Measurements from ENCODE around the gene RFX8. TPM values are rescaled to one million over a fixed set of nuclear protein-coding genes. Genes with fewer than 3 reads are reported as not detected.
A peak's percentile ranks its signal among the peaks of the same experiment; 100 is the strongest.

RFX8 gene
- total and polyA plus RNA-seq, 5 experiments from 2014 or later, result not detected

DNA sequence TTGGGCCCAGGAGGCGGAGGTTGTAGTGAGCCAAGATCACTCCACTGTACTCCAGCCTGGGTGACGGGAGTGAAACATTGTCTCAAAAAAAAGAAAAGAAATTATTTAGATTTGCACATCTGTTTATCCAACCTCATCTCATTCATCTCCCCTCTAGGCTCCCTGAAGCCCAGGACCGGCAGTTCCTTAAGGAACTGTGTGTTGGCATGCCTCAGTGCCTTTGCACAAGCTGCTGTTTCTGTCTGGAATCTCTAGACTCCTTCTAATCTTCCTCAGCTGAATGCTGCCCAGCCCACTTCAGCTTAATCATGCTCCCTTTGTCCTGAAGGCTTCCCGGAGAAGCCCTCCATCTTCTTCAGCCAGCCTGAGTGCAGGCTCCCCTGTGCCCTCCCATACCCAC, 10.9 kb upstream of the RFX8 start:
- peaks cover 0 to 6% (median 0%) of the 10 kb centered on the region in 9 donors for H3K9me3 Mint-ChIP-seq
- H3K36me3 Mint-ChIP-seq, result no peaks in the 10 kb centered on the region
- peaks cover 0 to 2% (median 0%) of the 10 kb centered on the region in 5 donors for H3K27me3 Mint-ChIP-seq
- ATAC-seq (no peak), DNase-seq (no peak)
- H3K27ac Mint-ChIP-seq, result peak overlapping the region in 7 of 10 donors; percentile 5 to 94 (median 61)
- POLR2A ChIA-PET, result interaction anchor here (1.5 kb wide), 1 partner anchor 10 kb away, joined by 3 read pairs; no protein-coding TSS in a partner anchor
- peak overlapping the region in 3 of 10 donors; percentile 1 to 62 (median 44) for H3K4me3 Mint-ChIP-seq
- H3K4me1 Mint-ChIP-seq, result peaks cover 16 to 22% (median 19%) of the 10 kb centered on the region in 4 donors

- Mint-ChIP-seq H3K9me3 (no peaks in the 10 kb centered on the region), H3K4me3 (no peak overlapping the region), H3K27ac (no peak overlapping the region), H3K27me3 (peaks cover 0 to 7% (median 0%) of the 10 kb centered on the region in 5 donors), H3K4me1 (peaks cover 0 to 14% (median 11%) of the 10 kb centered on the region in 4 donors), H3K36me3 (no peaks in the 10 kb centered on the region)
- DNase-seq, result no peak
- POLR2A ChIA-PET, result no interaction called here
- no peak for ATAC-seq
These were observed 5.9 kb upstream of the RFX8 start for GRCh38 chr2:101480764-101481163.

DNA sequence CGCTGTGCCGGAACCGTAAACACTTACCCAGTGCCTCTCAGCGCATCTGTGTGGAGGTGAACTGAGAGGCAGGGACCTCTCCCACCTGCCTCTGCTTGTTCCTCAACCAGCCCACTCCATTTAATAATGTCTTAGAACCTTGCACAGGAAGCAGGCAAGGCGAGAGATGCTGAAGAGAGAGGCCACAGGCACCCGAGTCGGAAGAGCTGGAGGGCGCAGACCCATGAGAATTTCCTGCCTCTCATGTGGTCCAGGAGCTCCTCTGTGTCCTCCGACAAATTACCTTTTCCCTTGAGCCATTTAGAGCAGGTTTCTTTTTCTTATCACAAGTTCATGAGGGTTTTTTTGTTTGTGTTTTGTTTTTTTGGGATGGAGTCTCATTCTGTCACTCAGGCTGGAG, 4.9 kb upstream of the RFX8 start:
- no peak for DNase-seq
- no peaks in the 10 kb centered on the region for H3K36me3 Mint-ChIP-seq
- no peaks in the 10 kb centered on the region for H3K9me3 Mint-ChIP-seq
- no peak overlapping the region for H3K27ac Mint-ChIP-seq
- no peak for ATAC-seq
- peaks cover 6 to 18% (median 14%) of the 10 kb centered on the region in 4 donors for H3K4me1 Mint-ChIP-seq
- POLR2A ChIA-PET, result no interaction called here
- H3K27me3 Mint-ChIP-seq, result peaks cover 0 to 9% (median 0%) of the 10 kb centered on the region in 5 donors
- no peak overlapping the region for H3K4me3 Mint-ChIP-seq

- H3K4me3 Mint-ChIP-seq, result no peak overlapping the region
- H3K9me3 Mint-ChIP-seq, result no peaks in the 10 kb centered on the region
- DNase-seq (no peak), ATAC-seq (no peak)
- peaks cover 9 to 20% (median 15%) of the 10 kb centered on the region in 4 donors for H3K4me1 Mint-ChIP-seq
- no peaks in the 10 kb centered on the region for H3K36me3 Mint-ChIP-seq
- H3K27ac Mint-ChIP-seq, result no peak overlapping the region
- H3K27me3 Mint-ChIP-seq, result peaks cover 0 to 9% (median 0%) of the 10 kb centered on the region in 5 donors
- POLR2A ChIA-PET, result no interaction called here
These were observed 4.4 kb upstream of the RFX8 start for GRCh38 chr2:101479328-101479727.

DNA sequence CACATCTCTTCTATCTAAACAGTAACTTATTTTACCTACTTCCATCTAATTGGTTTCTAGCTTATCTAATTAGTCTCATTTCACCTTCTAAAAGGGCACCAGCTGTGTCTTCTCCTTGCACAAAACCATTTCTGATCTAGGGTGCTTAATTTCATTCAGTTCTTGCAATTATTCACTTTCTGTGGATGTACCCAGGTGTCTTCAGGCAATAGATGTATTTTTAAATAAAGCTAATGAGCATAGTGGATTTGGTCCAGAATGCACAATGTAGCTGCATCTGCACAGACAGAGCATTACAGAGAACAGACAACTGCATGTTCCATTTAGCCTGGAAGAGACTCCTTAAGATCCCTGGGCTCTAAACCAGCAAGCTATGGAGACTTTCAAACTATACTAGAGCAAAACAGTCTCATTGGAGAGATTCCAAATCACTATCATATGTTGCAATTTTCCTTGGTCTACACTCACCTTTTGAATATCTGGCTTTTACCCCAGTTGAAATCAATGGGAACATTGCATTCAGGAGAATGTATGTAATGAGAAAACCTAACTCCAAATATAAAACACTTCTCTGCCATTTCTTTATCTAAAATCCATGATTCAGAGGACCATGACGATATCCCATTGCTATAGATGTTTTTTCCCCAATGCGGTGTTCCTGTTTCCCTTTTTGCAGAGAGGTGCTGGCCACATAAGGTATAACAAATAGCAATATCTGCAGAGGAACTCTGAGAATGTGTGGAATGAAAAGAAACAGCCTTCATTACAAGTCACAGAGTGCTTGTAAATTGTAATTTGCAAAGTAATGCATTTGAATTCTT, 3.5 kb upstream of the RFX8 start:
- Mint-ChIP-seq H3K4me1 (peaks cover 13 to 22% (median 15%) of the 10 kb centered on the region in 4 donors), H3K27me3 (peaks cover 0 to 11% (median 0%) of the 10 kb centered on the region in 5 donors), H3K4me3 (no peak overlapping the region), H3K27ac (peak overlapping the region in 1 of 10 donors; percentile 66), H3K9me3 (no peaks in the 10 kb centered on the region), H3K36me3 (no peaks in the 10 kb centered on the region)
- DNase-seq, result no peak
- ATAC-seq, result no peak
- POLR2A ChIA-PET, result no interaction called here

GRCh38 chr2:101477556-101477955, 2.6 kb upstream of the RFX8 start:
- peaks cover 14 to 22% (median 17%) of the 10 kb centered on the region in 4 donors for H3K4me1 Mint-ChIP-seq

GRCh38 chr2:101476605-101477208, 1.8 kb upstream of the RFX8 start:
- Mint-ChIP-seq H3K27ac (no peak overlapping the region), H3K4me3 (no peak overlapping the region), H3K9me3 (no peaks in the 10 kb centered on the region), H3K36me3 (no peaks in the 10 kb centered on the region), H3K4me1 (peaks cover 14 to 22% (median 17%) of the 10 kb centered on the region in 4 donors), H3K27me3 (peaks cover 0 to 16% (median 0%) of the 10 kb centered on the region in 5 donors)
- DNase-seq (no peak), ATAC-seq (no peak)
- POLR2A ChIA-PET, result interaction anchor here (1.1 kb wide), 1 partner anchor 10 kb away, joined by 4 read pairs; no protein-coding TSS in a partner anchor

More at GRCh38 chr2:101477556-101477955, 2.6 kb upstream of the RFX8 start:
- H3K4me3 Mint-ChIP-seq, result no peak overlapping the region
- POLR2A ChIA-PET, result no interaction called here
- H3K27ac Mint-ChIP-seq, result no peak overlapping the region
- DNase-seq (no peak), ATAC-seq (no peak)
- no peaks in the 10 kb centered on the region for H3K36me3 Mint-ChIP-seq
- H3K27me3 Mint-ChIP-seq, result peaks cover 0 to 11% (median 0%) of the 10 kb centered on the region in 5 donors
- H3K9me3 Mint-ChIP-seq, result no peaks in the 10 kb centered on the region

GRCh38 chr2:101473911-101474701, 806 bp downstream of the RFX8 start:
- ATAC-seq (peak; percentile 63 to 64), DNase-seq (peak in 8 of 10 donors; percentile 4 to 64 (median 28))
- Mint-ChIP-seq H3K4me1 (peaks cover 9 to 17% (median 10%) of the 10 kb centered on the region in 4 donors), H3K9me3 (no peaks in the 10 kb centered on the region), H3K36me3 (no peaks in the 10 kb centered on the region), H3K27ac (peak overlapping the region in 4 of 10 donors; percentile 33 to 83 (median 62)), H3K4me3 (peak overlapping the region; percentile 75 to 89 (median 84)), H3K27me3 (peaks cover 0 to 12% (median 0%) of the 10 kb centered on the region in 5 donors)
- POLR2A ChIA-PET, result interaction anchor here (0.6 to 1.5 kb wide), 7 partner anchors 10 to 297 kb away, joined by 3 to 5 read pairs (median 3); no protein-coding TSS in a partner anchor

GRCh38 chr2:101473591-101473910, 1.4 kb downstream of the RFX8 start:
- H3K9me3 Mint-ChIP-seq, result no peaks in the 10 kb centered on the region
- H3K27me3 Mint-ChIP-seq, result peaks cover 0 to 12% (median 0%) of the 10 kb centered on the region in 5 donors
- no peak for DNase-seq
- peak overlapping the region in 5 of 10 donors; percentile 11 to 63 (median 51) for H3K27ac Mint-ChIP-seq
- no peaks in the 10 kb centered on the region for H3K36me3 Mint-ChIP-seq
- H3K4me3 Mint-ChIP-seq, result peak overlapping the region; percentile 65 to 82 (median 79)
- POLR2A ChIA-PET, result interaction anchor here (0.5 to 0.6 kb wide), 2 partner anchors 157 to 240 kb away, joined by 3 to 4 read pairs; no protein-coding TSS in a partner anchor
- peaks cover 9 to 17% (median 10%) of the 10 kb centered on the region in 4 donors for H3K4me1 Mint-ChIP-seq
- ATAC-seq, result no peak

- Mint-ChIP-seq H3K36me3 (no peaks in the 10 kb centered on the region), H3K27ac (no peak overlapping the region), H3K27me3 (peaks cover 0 to 7% (median 0%) of the 10 kb centered on the region in 5 donors), H3K4me3 (no peak overlapping the region), H3K9me3 (no peaks in the 10 kb centered on the region), H3K4me1 (peaks cover 2 to 12% (median 4%) of the 10 kb centered on the region in 4 donors)
- DNase-seq (no peak), ATAC-seq (no peak)
- POLR2A ChIA-PET, result no interaction called here
These were observed 5.0 kb downstream of the RFX8 start for GRCh38 chr2:101469863-101470262.

- peaks cover 0 to 4% (median 0%) of the 10 kb centered on the region in 5 donors for H3K27me3 Mint-ChIP-seq
- H3K27ac Mint-ChIP-seq, result no peak overlapping the region
- POLR2A ChIA-PET, result no interaction called here
- H3K4me3 Mint-ChIP-seq, result no peak overlapping the region
- no peaks in the 10 kb centered on the region for H3K36me3 Mint-ChIP-seq
- no peaks in the 10 kb centered on the region for H3K9me3 Mint-ChIP-seq
- DNase-seq (no peak), ATAC-seq (no peak)
- peaks cover 0 to 4% (median 0%) of the 10 kb centered on the region in 4 donors for H3K4me1 Mint-ChIP-seq
These were observed 7.6 kb downstream of the RFX8 start for GRCh38 chr2:101467306-101467705.

DNA sequence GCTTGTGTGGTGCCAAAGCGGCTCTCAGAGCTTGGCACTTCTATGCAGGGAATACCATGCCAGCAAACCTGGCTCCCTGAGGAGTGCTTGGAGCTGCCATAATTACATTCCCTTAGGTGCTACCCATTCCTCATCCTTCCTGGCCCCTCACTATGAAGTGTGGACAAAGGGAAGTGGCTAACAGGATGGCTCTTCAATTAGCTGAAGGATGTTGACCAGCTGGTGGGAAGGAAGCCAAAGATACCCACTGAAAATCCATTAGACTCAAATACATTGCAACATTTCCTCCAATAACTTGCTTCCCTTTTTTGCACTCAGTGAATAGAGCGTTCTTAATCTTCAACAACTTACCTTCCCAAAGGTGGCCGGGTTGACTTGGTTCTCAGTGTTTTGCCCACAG, 8.5 kb downstream of the RFX8 start:
- DNase-seq, result no peak
- H3K36me3 Mint-ChIP-seq, result no peaks in the 10 kb centered on the region
- peaks cover 0 to 4% (median 0%) of the 10 kb centered on the region in 4 donors for H3K4me1 Mint-ChIP-seq
- no peaks in the 10 kb centered on the region for H3K9me3 Mint-ChIP-seq
- no peak overlapping the region for H3K27ac Mint-ChIP-seq
- POLR2A ChIA-PET, result no interaction called here
- no peak overlapping the region for H3K4me3 Mint-ChIP-seq
- ATAC-seq, result no peak
- peaks cover 0 to 3% (median 0%) of the 10 kb centered on the region in 5 donors for H3K27me3 Mint-ChIP-seq
